Mesenchymal stem cell (in vitro differentiated cells and primary cell): ENCODE measurements around the gene SPIN1.

Experiments used
- DNase-seq: peaks from one replicate; pipeline ENCODE4 v3.0.0-alpha.2; 2013
- H2AFZ ChIP-seq: one replicate; pipeline ENCODE4 v1.6.1; 2013; ENCODE audit warnings: low read depth, mild to moderate bottlenecking, control low read depth, inconsistent platforms, low read length, moderate library complexity
- H2AK5ac ChIP-seq: 2 replicates; pipeline ENCODE4 v1.6.1; 2013; ENCODE audit warnings: low read length, moderate library complexity, mild to moderate bottlenecking, inconsistent platforms; ENCODE audit not compliant: severe bottlenecking
- H2BK120ac ChIP-seq: one replicate; pipeline ENCODE4 v1.6.1; 2013; ENCODE audit warnings: low read depth, mild to moderate bottlenecking, inconsistent platforms, low read length, moderate library complexity
- H2BK12ac ChIP-seq, 2 experiments: one replicate each; pipeline ENCODE4 v1.6.1; 2013; ENCODE audit warnings: inconsistent platforms in 2 of 2, low read length in 2 of 2, mild to moderate bottlenecking in 2 of 2, moderate library complexity in 2 of 2, control low read depth in 1 of 2
- H2BK15ac ChIP-seq: one replicate; pipeline ENCODE4 v1.6.1; 2013; ENCODE audit warnings: mild to moderate bottlenecking, low read depth, inconsistent platforms; ENCODE audit not compliant: poor library complexity, severe bottlenecking
- H2BK5ac ChIP-seq: 2 replicates; pipeline ENCODE4 v1.6.1; 2013; ENCODE audit warnings: low read depth, mild to moderate bottlenecking, low read length, control low read depth, inconsistent platforms; ENCODE audit not compliant: poor library complexity, severe bottlenecking
- H3K14ac ChIP-seq, 2 experiments: one replicate each; pipeline ENCODE4 v1.6.1; 2013; ENCODE audit warnings: inconsistent platforms in 2 of 2, low read length in 2 of 2, control low read depth in 1 of 2, mild to moderate bottlenecking in 1 of 2, moderate library complexity in 1 of 2
- H3K18ac ChIP-seq, 2 experiments: one replicate each; pipeline ENCODE4 v1.6.1; 2013; ENCODE audit warnings: inconsistent platforms in 2 of 2, low read length in 2 of 2, control low read depth in 1 of 2, low read depth in 1 of 2, mild to moderate bottlenecking in 1 of 2
- H3K23ac ChIP-seq, 2 experiments: one replicate each; pipeline ENCODE4 v1.6.1; 2013; ENCODE audit warnings: inconsistent platforms in 2 of 2, low read length in 2 of 2, mild to moderate bottlenecking in 2 of 2, moderate library complexity in 2 of 2, control low read depth in 1 of 2
- H3K27ac ChIP-seq: 2 replicates; pipeline ENCODE4 v1.5.1; 2013; ENCODE audit warnings: mild to moderate bottlenecking, moderate library complexity, low read length, control low read depth, inconsistent platforms; ENCODE audit not compliant: poor library complexity, severe bottlenecking
- H3K27me3 ChIP-seq, 2 experiments: 2 replicates each; pipeline versions ENCODE4 v1.6.1 to v1.7.0; 2013; ENCODE audit warnings: low read length in 2 of 2, mild to moderate bottlenecking in 2 of 2, moderate library complexity in 2 of 2, control low read depth in 1 of 2, inconsistent platforms in 1 of 2; ENCODE audit not compliant: control insufficient read depth in 1 of 2, insufficient read depth in 1 of 2
- H3K36me3 ChIP-seq, 2 experiments: 2 replicates each; pipeline versions ENCODE4 v1.6.1 to v1.7.0; 2013; ENCODE audit warnings: low read length in 2 of 2, control low read depth in 1 of 2, inconsistent platforms in 1 of 2, low read depth in 1 of 2, mild to moderate bottlenecking in 1 of 2; ENCODE audit not compliant: insufficient read depth in 2 of 2, control insufficient read depth in 1 of 2
- H3K4ac ChIP-seq, 2 experiments: one replicate each; pipeline ENCODE4 v1.6.1; 2013; ENCODE audit warnings: inconsistent platforms in 2 of 2, low read length in 2 of 2, mild to moderate bottlenecking in 2 of 2, moderate library complexity in 2 of 2, control low read depth in 1 of 2, low read depth in 1 of 2
- H3K4me1 ChIP-seq: 2 replicates; pipeline ENCODE4 v1.6.1; 2013; ENCODE audit warnings: low read depth, low read length, control low read depth; ENCODE audit not compliant: control insufficient read depth, insufficient read depth
- H3K4me2 ChIP-seq: 2 replicates; pipeline ENCODE4 v1.6.1; 2013; ENCODE audit warnings: low read length, mild to moderate bottlenecking, inconsistent platforms; ENCODE audit not compliant: poor library complexity, severe bottlenecking
- H3K4me3 ChIP-seq, 2 experiments: 2 replicates each; pipeline versions ENCODE4 v1.5.1 to v1.7.0; 2013; ENCODE audit warnings: low read length in 2 of 2, mild to moderate bottlenecking in 2 of 2, control low read depth in 1 of 2, low read depth in 1 of 2; ENCODE audit not compliant: insufficient read depth in 1 of 2
- H3K79me1 ChIP-seq: replicated peaks from 2 replicates; pipeline ENCODE4 v1.6.1; 2013; ENCODE audit warnings: mild to moderate bottlenecking, control low read depth, low read length, inconsistent platforms; ENCODE audit not compliant: poor library complexity, severe bottlenecking
- H3K9ac ChIP-seq: 2 replicates; pipeline ENCODE4 v1.7.0; 2013; ENCODE audit warnings: mild to moderate bottlenecking, low read length, moderate library complexity
- H3K9me3 ChIP-seq: 2 replicates; pipeline ENCODE4 v1.7.0; 2013; ENCODE audit warnings: mild to moderate bottlenecking, low read length; ENCODE audit not compliant: control insufficient read depth
- H4K8ac ChIP-seq: one replicate; pipeline ENCODE4 v1.6.1; 2013; ENCODE audit warnings: inconsistent platforms, mild to moderate bottlenecking, low read length, moderate library complexity
- H4K91ac ChIP-seq: one replicate; pipeline ENCODE4 v1.6.1; 2013; ENCODE audit warnings: mild to moderate bottlenecking, low read length, inconsistent platforms
- WGBS: methylation state at CpG from one replicate; pipeline ENCODE4 v1.1.7; 2013; ENCODE audit warnings: mixed read lengths; 5-methylcytosine and 5-hydroxymethylcytosine counted together

The SPIN1 gene

GRCh38 chr9:88406051-88406450 lies 17.8 kb downstream of the SPIN1 start:
- Histone ChIP-seq H3K4me3 (no peak overlapping the region), H2AFZ (no peak overlapping the region), H3K79me1 (no peaks in the 10 kb centered on the region), H3K23ac (no peak overlapping the region), H3K27me3 (no peaks in the 10 kb centered on the region), H4K8ac (peak overlapping the region; percentile 47), H3K4me1 (peaks cover 13% of the 10 kb centered on the region), H3K4me2 (no peak overlapping the region), H2BK5ac (no peak overlapping the region), H3K14ac (no peak overlapping the region), H2BK120ac (no peak overlapping the region), H3K27ac (no peak overlapping the region), H3K36me3 (peaks cover 3 to 7% of the 10 kb centered on the region in 2 experiments), H2BK15ac (no peak overlapping the region), H4K91ac (no peak overlapping the region), H3K9me3 (no peaks in the 10 kb centered on the region), H3K4ac (no peak overlapping the region), H3K18ac (peak overlapping the region in 1 of 2 experiments; percentile 67), H3K9ac (no peak overlapping the region), H2AK5ac (peak overlapping the region; percentile 78), H2BK12ac (no peak overlapping the region)
- 97% methylated on average over 5 of the region's 7 CpGs for WGBS
- DNase-seq = no peak

GRCh38 chr9:88411471-88411870 lies 23.2 kb downstream of the SPIN1 start:
- WGBS = 99% methylated on average over 4 of the region's 4 CpGs

GRCh38 chr9:88414298-88414697 lies 26.1 kb downstream of the SPIN1 start:
- no peak overlapping the region for H3K14ac ChIP-seq
- peaks cover 28% of the 10 kb centered on the region for H3K9me3 ChIP-seq
- no peaks in the 10 kb centered on the region for H3K27me3 ChIP-seq
- no peak overlapping the region for H2BK12ac ChIP-seq
- no peak overlapping the region for H3K9ac ChIP-seq
- H4K8ac ChIP-seq = no peak overlapping the region
- no peak overlapping the region for H2BK15ac ChIP-seq
- no peak overlapping the region for H3K4me2 ChIP-seq
- no peak for DNase-seq
- H3K4me3 ChIP-seq = peak overlapping the region in 1 of 2 experiments; percentile 17
- no peak overlapping the region for H4K91ac ChIP-seq
- H2AK5ac ChIP-seq = no peak overlapping the region
- no peak overlapping the region for H3K27ac ChIP-seq
- H3K4ac ChIP-seq = no peak overlapping the region
- WGBS = 99% methylated on average over 2 of the region's 2 CpGs
- H3K4me1 ChIP-seq = peaks cover 1% of the 10 kb centered on the region
- no peak overlapping the region for H2BK120ac ChIP-seq
- peaks cover 10 to 40% of the 10 kb centered on the region in 2 experiments for H3K36me3 ChIP-seq
- no peak overlapping the region for H2BK5ac ChIP-seq
- H3K79me1 ChIP-seq = peaks cover 2% of the 10 kb centered on the region
- no peak overlapping the region for H2AFZ ChIP-seq
- H3K23ac ChIP-seq = no peak overlapping the region
- H3K18ac ChIP-seq = no peak overlapping the region

More at GRCh38 chr9:88411471-88411870, 23.2 kb downstream of the SPIN1 start:
- Histone ChIP-seq H2BK15ac (no peak overlapping the region), H3K27me3 (no peaks in the 10 kb centered on the region), H3K14ac (no peak overlapping the region), H3K9me3 (peaks cover 11% of the 10 kb centered on the region), H4K91ac (no peak overlapping the region), H3K4ac (no peak overlapping the region), H3K4me3 (no peak overlapping the region), H3K79me1 (no peaks in the 10 kb centered on the region), H3K36me3 (peaks cover 4 to 16% of the 10 kb centered on the region in 2 experiments), H2BK12ac (no peak overlapping the region), H3K9ac (no peak overlapping the region), H2BK5ac (no peak overlapping the region), H3K23ac (no peak overlapping the region), H2AK5ac (no peak overlapping the region), H2BK120ac (no peak overlapping the region), H3K4me2 (no peak overlapping the region), H4K8ac (no peak overlapping the region), H3K4me1 (peaks cover 1% of the 10 kb centered on the region), H3K18ac (no peak overlapping the region), H3K27ac (no peak overlapping the region), H2AFZ (no peak overlapping the region)
- no peak for DNase-seq

- H3K4me1 ChIP-seq = no peaks in the 10 kb centered on the region
- no peak overlapping the region for H2BK12ac ChIP-seq
- H2AFZ ChIP-seq = no peak overlapping the region
- peaks cover 4% of the 10 kb centered on the region for H3K79me1 ChIP-seq
- no peak overlapping the region for H3K27ac ChIP-seq
- peaks cover 58% of the 10 kb centered on the region for H3K9me3 ChIP-seq
- no peaks in the 10 kb centered on the region for H3K27me3 ChIP-seq
- no peak overlapping the region for H2BK120ac ChIP-seq
- H3K4me3 ChIP-seq = no peak overlapping the region
- H3K14ac ChIP-seq = no peak overlapping the region
- H4K91ac ChIP-seq = no peak overlapping the region
- H2AK5ac ChIP-seq = no peak overlapping the region
- H3K18ac ChIP-seq = no peak overlapping the region
- no peak overlapping the region for H3K23ac ChIP-seq
- no peak overlapping the region for H2BK5ac ChIP-seq
- H3K4ac ChIP-seq = no peak overlapping the region
- H3K4me2 ChIP-seq = no peak overlapping the region
- no peak overlapping the region for H3K9ac ChIP-seq
- peaks cover 22 to 52% of the 10 kb centered on the region in 2 experiments for H3K36me3 ChIP-seq
- no peak overlapping the region for H4K8ac ChIP-seq
- H2BK15ac ChIP-seq = no peak overlapping the region
- peak; percentile 21 for DNase-seq
- WGBS = 92% methylated on average over 3 of the region's 4 CpGs
Observed at GRCh38 chr9:88418025-88418424, 29.8 kb downstream of the SPIN1 start.
